Measurements from ENCODE around the gene SHTN1.

Gene SHTN1

DNA sequence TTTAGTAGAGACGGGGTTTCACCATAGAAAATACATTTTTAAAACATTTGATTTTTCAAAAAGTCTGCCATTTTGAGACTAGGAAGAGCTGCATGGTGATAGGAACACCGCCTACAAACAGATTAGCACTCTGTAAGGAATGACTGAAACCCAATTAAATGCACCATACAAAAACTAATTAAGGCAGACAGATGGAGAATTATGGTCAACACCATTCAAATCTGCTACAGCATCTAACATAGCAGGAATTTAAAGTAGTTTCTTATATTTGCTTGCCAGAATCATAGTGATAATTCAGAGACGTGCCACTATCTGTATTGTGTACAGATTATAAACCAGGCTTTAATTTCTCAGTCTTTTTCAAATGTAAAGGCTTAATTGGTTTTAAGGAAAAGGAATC is 87.5 kb downstream of the SHTN1 start:
- no peak for ATAC-seq
- TF ChIP-seq ZFP3 (CRISPR knock-in tag; IDR thresholded peaks at IDR 0.05) = no peak

DNA sequence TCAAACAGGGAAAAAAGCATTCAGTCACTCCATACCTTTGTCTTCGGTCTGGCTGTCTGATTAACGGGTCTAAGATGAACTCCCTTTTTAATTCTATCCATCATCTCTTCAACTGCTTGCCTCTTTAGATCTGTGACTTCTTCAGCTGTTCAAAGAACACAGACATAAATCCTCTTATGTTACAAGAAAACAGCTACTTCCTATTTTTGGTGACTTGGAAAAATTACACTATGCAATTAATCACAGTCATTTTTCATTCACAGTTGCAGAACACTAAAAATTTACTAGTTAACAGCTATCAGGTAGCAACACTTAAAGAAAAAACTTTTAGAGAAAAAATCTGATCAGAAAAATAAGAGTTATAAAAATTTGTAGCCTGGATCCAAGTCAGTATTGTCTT is 89.6 kb downstream of the SHTN1 start:
- ATAC-seq = no peak
- TF ChIP-seq GLIS3 (CRISPR knock-in tag; IDR thresholded peaks at IDR 0.05) (no peak), ZNF565 (CRISPR knock-in tag; conservative IDR thresholded peaks at IDR 0.05; ENCODE audit: low read depth) (no peak), PPARA (CRISPR knock-in tag; IDR thresholded peaks at IDR 0.05; ENCODE audit: borderline replicate concordance) (no peak), CSDC2 (CRISPR knock-in tag; IDR thresholded peaks at IDR 0.05) (no peak), RARB (CRISPR knock-in tag; IDR thresholded peaks at IDR 0.05) (no peak), TOX (CRISPR knock-in tag; IDR thresholded peaks at IDR 0.05; ENCODE audit: borderline replicate concordance) (no peak), ZNF8 (CRISPR knock-in tag; IDR thresholded peaks at IDR 0.05) (no peak), ZFP30 (CRISPR knock-in tag; IDR thresholded peaks at IDR 0.05) (no peak), OSR1 (CRISPR knock-in tag; IDR thresholded peaks at IDR 0.05) (no peak), ESRRG (CRISPR knock-in tag; IDR thresholded peaks at IDR 0.05) (no peak), ISL1 (CRISPR knock-in tag; IDR thresholded peaks at IDR 0.05) (no peak), TCF4 (CRISPR knock-in tag; IDR thresholded peaks at IDR 0.05; ENCODE audit: borderline replicate concordance) (no peak), ZNF70 (CRISPR knock-in tag; IDR thresholded peaks at IDR 0.05) (no peak), ZFP3 (CRISPR knock-in tag; IDR thresholded peaks at IDR 0.05) (no peak), SNAI2 (CRISPR knock-in tag; IDR thresholded peaks at IDR 0.05) (no peak), ARNTL (CRISPR knock-in tag; IDR thresholded peaks at IDR 0.05; ENCODE audit: borderline replicate concordance, low read depth) (no peak), ZC3H10 (CRISPR knock-in tag; IDR thresholded peaks at IDR 0.05) (no peak)
- TF ChIP-seq, protein P1, sequence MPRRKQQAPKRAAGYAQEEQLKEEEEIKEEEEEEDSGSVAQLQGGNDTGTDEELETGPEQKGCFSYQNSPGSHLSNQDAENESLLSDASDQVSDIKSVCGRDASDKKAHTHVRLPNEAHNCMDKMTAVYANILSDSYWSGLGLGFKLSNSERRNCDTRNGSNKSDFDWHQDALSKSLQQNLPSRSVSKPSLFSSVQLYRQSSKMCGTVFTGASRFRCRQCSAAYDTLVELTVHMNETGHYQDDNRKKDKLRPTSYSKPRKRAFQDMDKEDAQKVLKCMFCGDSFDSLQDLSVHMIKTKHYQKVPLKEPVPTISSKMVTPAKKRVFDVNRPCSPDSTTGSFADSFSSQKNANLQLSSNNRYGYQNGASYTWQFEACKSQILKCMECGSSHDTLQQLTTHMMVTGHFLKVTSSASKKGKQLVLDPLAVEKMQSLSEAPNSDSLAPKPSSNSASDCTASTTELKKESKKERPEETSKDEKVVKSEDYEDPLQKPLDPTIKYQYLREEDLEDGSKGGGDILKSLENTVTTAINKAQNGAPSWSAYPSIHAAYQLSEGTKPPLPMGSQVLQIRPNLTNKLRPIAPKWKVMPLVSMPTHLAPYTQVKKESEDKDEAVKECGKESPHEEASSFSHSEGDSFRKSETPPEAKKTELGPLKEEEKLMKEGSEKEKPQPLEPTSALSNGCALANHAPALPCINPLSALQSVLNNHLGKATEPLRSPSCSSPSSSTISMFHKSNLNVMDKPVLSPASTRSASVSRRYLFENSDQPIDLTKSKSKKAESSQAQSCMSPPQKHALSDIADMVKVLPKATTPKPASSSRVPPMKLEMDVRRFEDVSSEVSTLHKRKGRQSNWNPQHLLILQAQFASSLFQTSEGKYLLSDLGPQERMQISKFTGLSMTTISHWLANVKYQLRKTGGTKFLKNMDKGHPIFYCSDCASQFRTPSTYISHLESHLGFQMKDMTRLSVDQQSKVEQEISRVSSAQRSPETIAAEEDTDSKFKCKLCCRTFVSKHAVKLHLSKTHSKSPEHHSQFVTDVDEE (CRISPR knock-in tag; IDR thresholded peaks at IDR 0.05) = no peak
- TF ChIP-seq, protein P2, sequence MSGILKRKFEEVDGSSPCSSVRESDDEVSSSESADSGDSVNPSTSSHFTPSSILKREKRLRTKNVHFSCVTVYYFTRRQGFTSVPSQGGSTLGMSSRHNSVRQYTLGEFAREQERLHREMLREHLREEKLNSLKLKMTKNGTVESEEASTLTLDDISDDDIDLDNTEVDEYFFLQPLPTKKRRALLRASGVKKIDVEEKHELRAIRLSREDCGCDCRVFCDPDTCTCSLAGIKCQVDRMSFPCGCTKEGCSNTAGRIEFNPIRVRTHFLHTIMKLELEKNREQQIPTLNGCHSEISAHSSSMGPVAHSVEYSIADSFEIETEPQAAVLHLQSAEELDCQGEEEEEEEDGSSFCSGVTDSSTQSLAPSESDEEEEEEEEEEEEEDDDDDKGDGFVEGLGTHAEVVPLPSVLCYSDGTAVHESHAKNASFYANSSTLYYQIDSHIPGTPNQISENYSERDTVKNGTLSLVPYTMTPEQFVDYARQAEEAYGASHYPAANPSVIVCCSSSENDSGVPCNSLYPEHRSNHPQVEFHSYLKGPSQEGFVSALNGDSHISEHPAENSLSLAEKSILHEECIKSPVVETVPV (CRISPR knock-in tag; IDR thresholded peaks at IDR 0.05) = no peak

DNA sequence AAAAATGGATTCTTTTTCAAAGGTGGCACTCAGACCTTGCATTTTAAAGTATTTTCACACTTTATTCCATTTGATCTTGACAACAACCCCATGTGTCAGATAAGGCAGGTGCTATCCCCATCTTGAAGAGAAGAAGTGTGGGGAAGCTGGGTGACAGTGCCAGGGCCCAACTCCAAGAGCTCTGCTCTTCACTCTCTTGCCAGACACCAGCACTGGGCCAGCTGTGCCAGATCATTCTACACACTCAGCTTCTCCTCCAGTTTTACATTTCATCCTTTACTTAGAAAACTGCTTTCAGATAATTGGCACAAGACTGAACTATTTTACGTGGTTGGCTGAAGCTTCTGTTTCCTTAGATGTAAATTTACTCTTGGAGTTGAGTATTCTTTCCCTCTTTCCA is 91.3 kb downstream of the SHTN1 start:
- no peak for ATAC-seq
- TF ChIP-seq, protein P1 (CRISPR knock-in tag; IDR thresholded peaks at IDR 0.05) = no peak
- TF ChIP-seq TCF4 (CRISPR knock-in tag; IDR thresholded peaks at IDR 0.05; ENCODE audit: borderline replicate concordance) (no peak), BACH2 (CRISPR knock-in tag; IDR thresholded peaks at IDR 0.05; ENCODE audit: borderline replicate concordance) (no peak), RARB (CRISPR knock-in tag; IDR thresholded peaks at IDR 0.05) (no peak)
- TF ChIP-seq, protein P2 (CRISPR knock-in tag; IDR thresholded peaks at IDR 0.05) = no peak

DNA sequence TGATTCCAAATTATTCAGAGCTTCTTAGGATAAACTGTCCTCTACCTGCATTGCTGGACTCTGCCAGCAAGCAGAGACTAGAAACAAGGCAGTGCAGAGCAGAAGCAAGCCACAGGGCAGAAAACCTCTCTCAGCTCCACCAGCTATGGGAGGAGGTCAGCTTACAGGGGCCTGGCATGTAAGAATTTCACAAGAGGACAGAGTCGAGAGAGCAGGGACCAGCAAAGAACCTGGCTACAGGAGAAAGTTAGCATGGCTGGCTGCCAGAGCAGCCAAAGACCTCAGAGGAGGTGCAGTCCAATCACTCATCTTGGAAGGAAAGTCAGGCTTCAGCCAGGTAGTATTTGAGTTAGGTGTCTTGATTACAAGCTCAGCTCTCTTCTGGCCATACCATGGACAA is 92.8 kb downstream of the SHTN1 start:
- ATAC-seq = no peak
- no peak for TF ChIP-seq ARNTL (CRISPR knock-in tag; IDR thresholded peaks at IDR 0.05; ENCODE audit: borderline replicate concordance, low read depth)
- TF ChIP-seq, protein P3, sequence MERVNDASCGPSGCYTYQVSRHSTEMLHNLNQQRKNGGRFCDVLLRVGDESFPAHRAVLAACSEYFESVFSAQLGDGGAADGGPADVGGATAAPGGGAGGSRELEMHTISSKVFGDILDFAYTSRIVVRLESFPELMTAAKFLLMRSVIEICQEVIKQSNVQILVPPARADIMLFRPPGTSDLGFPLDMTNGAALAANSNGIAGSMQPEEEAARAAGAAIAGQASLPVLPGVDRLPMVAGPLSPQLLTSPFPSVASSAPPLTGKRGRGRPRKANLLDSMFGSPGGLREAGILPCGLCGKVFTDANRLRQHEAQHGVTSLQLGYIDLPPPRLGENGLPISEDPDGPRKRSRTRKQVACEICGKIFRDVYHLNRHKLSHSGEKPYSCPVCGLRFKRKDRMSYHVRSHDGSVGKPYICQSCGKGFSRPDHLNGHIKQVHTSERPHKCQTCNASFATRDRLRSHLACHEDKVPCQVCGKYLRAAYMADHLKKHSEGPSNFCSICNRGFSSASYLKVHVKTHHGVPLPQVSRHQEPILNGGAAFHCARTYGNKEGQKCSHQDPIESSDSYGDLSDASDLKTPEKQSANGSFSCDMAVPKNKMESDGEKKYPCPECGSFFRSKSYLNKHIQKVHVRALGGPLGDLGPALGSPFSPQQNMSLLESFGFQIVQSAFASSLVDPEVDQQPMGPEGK (CRISPR knock-in tag; IDR thresholded peaks at IDR 0.05; ENCODE audit: borderline replicate concordance) = no peak
- no peak for TF ChIP-seq PPARA (CRISPR knock-in tag; IDR thresholded peaks at IDR 0.05; ENCODE audit: borderline replicate concordance)
- no peak for TF ChIP-seq CSDC2 (CRISPR knock-in tag; IDR thresholded peaks at IDR 0.05)
- no peak for TF ChIP-seq BACH2 (CRISPR knock-in tag; IDR thresholded peaks at IDR 0.05; ENCODE audit: borderline replicate concordance)
- no peak for TF ChIP-seq SNAI2 (CRISPR knock-in tag; IDR thresholded peaks at IDR 0.05)
- no peak for TF ChIP-seq ZNF565 (CRISPR knock-in tag; conservative IDR thresholded peaks at IDR 0.05; ENCODE audit: low read depth)
- TF ChIP-seq ISL1 (CRISPR knock-in tag; IDR thresholded peaks at IDR 0.05) = no peak
- TF ChIP-seq, protein P4, sequence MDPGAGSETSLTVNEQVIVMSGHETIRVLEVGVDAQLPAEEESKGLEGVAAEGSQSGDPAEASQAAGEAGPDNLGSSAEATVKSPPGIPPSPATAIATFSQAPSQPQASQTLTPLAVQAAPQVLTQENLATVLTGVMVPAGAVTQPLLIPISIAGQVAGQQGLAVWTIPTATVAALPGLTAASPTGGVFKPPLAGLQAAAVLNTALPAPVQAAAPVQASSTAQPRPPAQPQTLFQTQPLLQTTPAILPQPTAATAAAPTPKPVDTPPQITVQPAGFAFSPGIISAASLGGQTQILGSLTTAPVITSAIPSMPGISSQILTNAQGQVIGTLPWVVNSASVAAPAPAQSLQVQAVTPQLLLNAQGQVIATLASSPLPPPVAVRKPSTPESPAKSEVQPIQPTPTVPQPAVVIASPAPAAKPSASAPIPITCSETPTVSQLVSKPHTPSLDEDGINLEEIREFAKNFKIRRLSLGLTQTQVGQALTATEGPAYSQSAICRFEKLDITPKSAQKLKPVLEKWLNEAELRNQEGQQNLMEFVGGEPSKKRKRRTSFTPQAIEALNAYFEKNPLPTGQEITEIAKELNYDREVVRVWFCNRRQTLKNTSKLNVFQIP (CRISPR knock-in tag; IDR thresholded peaks at IDR 0.05; ENCODE audit: borderline replicate concordance, low read depth) = no peak

Measured in SK-N-SH treated with all-trans-retinoic acid at 6 μM for 48 hours (cell line).